Occipital lobe (tissue), 2 donors: ENCODE results near the gene DBX1. TPM values are rescaled to one million over a fixed set of nuclear protein-coding genes. Genes with fewer than 3 reads are reported as not detected.

Experiments used
- DNase-seq: peaks from one replicate; lab custom pipeline; 2025; lab: John Stamatoyannopoulos, UW
- total RNA-seq: library from RNA; depleted of rRNA; stranded (reverse); fragments of >200 nt; gene quantifications from one replicate; pipeline ENCODE4 v1.2.3, GENCODE V29; 2014

The DBX1 gene
- total RNA-seq, 1 donor from 2014 or later = not detected

GRCh38 chr11:20126724-20127123 is 33.6 kb downstream of the DBX1 start:
- no peak for DNase-seq

GRCh38 chr11:20125927-20126326 is 34.3 kb downstream of the DBX1 start:
- no peak for DNase-seq

DNA sequence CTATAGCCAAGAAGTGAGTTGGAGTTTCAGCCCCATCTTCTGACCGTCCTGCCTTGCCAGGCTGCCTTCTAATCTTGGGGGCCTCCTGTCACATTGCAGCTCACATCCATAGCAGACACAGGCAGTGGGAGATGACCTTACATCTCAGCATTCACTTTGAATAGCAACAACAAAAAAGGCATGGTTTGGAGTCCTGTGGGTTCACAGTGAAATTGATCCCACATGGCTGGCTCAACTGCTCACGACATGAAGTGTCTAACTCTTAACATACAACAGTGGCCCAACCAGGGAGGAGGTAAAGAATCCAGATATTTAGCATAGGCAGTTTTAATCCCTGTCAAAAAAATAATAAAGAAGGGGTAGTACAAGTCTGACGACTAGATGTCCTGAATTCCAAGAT is 38.1 kb downstream of the DBX1 start:
- no peak for DNase-seq

DNA sequence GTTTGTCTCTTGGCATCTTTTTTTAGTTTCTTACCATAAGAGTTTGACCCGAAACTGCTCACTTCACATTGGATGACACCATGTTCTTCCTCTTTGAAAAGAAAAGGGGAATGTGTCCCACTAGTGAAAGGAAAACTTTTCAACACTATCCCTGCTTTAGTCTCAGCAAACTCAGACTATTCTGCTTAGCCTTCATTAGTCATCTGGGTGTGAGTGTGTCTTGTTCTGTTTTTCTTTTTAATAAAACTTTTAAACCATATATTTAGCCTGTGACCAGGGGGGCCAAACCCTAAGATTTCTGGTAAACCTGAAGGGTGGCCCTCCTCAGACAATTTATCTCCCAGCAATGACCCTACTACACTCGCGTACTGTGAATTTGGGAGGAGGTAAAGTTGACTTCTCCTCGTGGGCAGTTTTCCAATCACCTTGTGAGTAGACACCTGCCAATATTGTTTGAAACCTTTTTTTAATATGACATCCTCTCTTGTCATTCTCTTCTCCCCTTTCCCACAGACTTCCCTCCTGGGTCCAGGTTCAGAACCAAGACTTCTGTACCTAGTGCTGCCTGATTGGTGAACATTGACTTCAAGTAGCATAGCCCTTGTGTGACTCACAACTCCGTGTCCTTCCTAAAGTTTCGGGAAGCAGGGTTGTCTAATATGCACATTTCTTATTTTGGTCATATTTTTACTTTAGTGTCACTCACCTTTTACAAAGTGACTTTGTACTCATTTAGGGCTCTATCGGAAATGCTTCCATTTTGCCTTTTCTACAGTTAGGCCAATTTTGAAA is 39.9 kb downstream of the DBX1 start:
- no peak for DNase-seq

DNA sequence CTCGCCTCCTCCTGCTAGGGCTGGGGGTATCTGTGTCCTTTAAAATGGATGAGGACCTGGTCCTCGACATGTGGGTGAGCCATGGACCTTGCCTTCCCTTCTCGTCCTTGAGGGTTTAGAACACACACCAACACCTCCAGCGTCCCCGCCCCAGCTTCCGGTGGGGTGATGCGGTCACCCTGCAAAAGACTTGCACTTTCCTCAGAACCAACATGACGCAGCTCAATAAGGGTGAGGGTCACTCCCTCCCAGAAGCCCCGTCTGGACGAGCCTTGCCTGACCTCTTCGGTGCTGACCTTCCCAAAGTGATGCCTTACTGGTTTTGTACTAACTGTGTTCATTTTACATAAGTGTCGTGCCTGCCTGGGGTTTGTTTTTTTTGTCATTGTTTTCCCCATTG is 41.0 kb downstream of the DBX1 start:
- DNase-seq = no peak

DNA sequence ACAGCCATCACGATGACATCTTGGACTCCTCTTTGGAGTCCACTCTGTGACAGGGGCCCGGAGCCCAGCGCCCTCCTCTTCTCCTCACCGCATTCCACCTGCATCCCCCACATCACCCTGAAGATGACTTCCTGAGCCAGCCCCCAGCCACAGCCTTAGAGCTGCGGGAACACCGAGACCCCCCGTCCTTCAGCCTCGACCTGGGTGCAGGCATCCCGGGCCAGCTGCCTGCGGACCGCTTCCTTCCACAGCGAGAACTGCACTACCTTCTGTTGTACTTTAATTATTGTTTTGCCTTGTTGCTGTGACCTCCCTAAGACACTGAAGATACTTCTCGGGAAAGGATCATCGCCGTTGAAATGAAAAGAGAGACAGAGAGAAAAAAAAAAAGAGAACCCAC is 42.1 kb downstream of the DBX1 start:
- DNase-seq = no peak

DNA sequence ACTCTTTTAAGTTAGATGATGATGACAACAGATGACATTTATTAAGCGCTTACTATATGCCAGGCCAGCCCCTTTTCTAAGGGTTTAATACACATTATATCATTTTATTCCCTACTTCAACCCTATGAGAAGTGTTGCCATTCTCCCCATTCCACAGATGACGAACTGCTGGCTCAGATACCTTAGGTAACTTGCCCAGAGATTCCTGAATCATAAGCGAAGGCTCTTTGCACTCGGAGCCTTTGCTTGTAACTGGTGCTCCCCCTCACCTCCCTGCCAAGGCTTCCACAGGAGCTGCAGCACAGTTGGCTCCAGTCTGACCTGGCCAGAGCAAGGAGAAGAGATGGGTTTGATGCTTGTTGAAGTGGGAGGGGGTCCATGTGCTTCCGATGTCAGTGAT is 43.0 kb downstream of the DBX1 start:
- DNase-seq = no peak

- DNase-seq = no peak
Observed at GRCh38 chr11:20116825-20117224, 43.5 kb downstream of the DBX1 start.

- DNase-seq = no peak
Observed at GRCh38 chr11:20114588-20114987, 45.7 kb downstream of the DBX1 start.

- DNase-seq = no peak
Observed at GRCh38 chr11:20113149-20113438, 47.2 kb downstream of the DBX1 start.

- peak; percentile 83 for DNase-seq
Observed at GRCh38 chr11:20112291-20113148, 47.8 kb downstream of the DBX1 start.

- DNase-seq = no peak
Observed at GRCh38 chr11:20111871-20112270, 48.4 kb downstream of the DBX1 start.

DNA sequence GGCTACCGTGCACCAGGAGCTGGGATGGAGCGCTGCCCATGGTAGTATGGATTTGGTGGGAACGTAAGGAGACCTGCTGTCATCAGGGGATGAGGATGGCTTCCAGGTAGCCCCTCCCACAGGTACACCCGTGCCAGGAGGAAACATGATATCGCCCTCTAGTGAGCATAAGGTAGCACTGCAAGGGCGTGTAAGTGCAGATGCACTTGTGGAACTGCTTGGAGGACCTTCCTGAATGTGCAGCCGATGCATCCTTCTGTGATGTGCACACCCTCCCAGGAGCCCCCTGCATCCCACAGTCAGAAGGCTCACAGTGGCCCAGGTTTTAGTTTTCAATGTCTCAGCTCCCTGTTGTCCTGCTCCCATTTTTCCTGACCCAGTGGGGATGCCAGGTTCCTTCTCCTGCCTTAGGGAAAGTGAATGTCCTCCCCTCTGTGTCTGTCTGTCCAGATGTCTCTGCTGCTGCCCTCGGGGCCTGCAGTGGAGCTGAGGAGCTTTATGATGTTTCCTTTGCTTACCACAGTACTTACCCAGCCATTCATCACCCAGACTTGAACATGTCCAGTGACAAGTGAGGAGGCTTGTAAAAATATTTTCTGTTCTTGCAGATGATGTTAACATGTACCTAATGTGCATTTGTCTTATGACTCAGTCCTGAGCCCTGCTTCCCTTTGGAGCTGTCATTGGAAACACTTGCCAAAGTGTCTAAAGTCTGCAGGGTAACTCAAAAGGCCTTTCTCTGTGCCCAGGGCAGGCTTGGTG is 49.2 kb downstream of the DBX1 start:
- no peak for DNase-seq

DNA sequence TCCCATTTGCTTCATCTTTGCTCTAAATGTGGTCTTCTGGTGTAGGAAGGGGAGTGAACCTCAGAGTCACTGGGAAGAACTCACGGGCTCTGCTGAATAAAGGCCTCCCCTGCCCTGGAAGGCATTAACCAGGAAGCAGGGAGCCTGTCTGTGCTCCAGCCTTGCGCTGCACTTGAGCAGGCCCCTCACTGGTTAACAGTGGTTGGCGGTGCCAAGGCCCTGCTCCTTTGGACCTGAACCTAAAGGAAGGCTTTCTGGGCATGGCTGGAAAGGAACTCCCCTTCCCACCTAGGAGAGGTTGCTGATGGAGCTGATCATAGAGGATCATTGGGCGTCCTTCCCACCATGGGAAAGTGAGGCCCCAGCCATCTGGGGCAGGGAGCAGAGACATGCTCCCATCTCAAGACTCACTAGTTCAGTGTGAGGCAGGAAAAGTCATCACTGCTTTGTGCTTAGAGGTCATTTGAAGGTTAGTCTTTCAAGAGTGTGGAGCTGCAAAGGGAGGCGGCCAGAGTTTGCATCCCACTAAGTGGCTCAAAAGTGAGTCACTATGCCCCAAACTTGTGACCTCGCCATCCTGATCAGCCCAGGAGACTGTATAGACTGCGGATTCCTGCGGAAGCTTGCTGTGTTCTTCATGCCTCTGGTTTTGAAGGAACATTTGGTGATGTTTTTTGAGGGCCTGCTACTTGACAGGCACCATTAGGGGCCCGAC is 50.4 kb downstream of the DBX1 start:
- DNase-seq = no peak

Other genes starting within 250 kb of the DBX1 start
- gene HTATIP2, start 203.2 kb upstream of the DBX1 start, total RNA-seq = 6.1 TPM
- 27.6 TPM for gene PRMT3, start 227.2 kb upstream of the DBX1 start, total RNA-seq